Glutamatergic neuron (in vitro differentiated cells): Measurements from ENCODE around the gene KRT38. TPM values are rescaled to one million over a fixed set of nuclear protein-coding genes. Genes with fewer than 3 reads are reported as not detected.

Experiments
- DNase-seq: peaks from one replicate; pipeline ENCODE4 v3.0.0; 2022
- H3K27ac Mint-ChIP-seq: one replicate; pipeline ENCODE4 v1.8.0; 2020; ENCODE audit warnings: mild to moderate bottlenecking, mixed read lengths, inconsistent platforms; ENCODE audit not compliant: unreplicated experiment
- H3K27me3 Mint-ChIP-seq: one replicate; pipeline ENCODE4 v1.8.0; 2020; ENCODE audit warnings: mild to moderate bottlenecking, moderate library complexity, mixed read lengths, inconsistent platforms; ENCODE audit not compliant: unreplicated experiment
- H3K36me3 Mint-ChIP-seq: one replicate; pipeline ENCODE4 v1.8.0; 2020; ENCODE audit warnings: mild to moderate bottlenecking, mixed read lengths, inconsistent platforms; ENCODE audit not compliant: unreplicated experiment
- H3K4me1 Mint-ChIP-seq: one replicate; pipeline ENCODE4 v1.8.0; 2020; ENCODE audit warnings: mild to moderate bottlenecking, low read depth, mixed read lengths, inconsistent platforms; ENCODE audit not compliant: unreplicated experiment
- H3K4me3 Mint-ChIP-seq: one replicate; pipeline ENCODE4 v1.8.0; 2020; ENCODE audit warnings: mild to moderate bottlenecking, mixed read lengths, inconsistent platforms; ENCODE audit not compliant: unreplicated experiment
- H3K9me3 Mint-ChIP-seq: one replicate; pipeline ENCODE4 v1.8.0; 2020; ENCODE audit warnings: mild to moderate bottlenecking, moderate library complexity, mixed read lengths, inconsistent platforms; ENCODE audit not compliant: unreplicated experiment
- CTCF ChIP-seq: fragments of 200-600 bp; sonication (generic); IDR thresholded peaks from one replicate; pipeline ENCODE4 v1.5.0; 2021; ENCODE audit not compliant: partially characterized antibody, unreplicated experiment
- total RNA-seq: library from RNA; stranded (reverse); fragmentation: NEBNext Ultra II Directional; extraction: Animal tissue kit (Norgen Biotek cat#: 25700); gene quantifications from one replicate; pipeline ENCODE4 v1.2.1, GENCODE V29; 2021; ENCODE audit not compliant: unreplicated experiment

Gene KRT38
- total RNA-seq, 1 donor from 2014 or later, result not detected

GRCh38 chr17:41404024-41404671 is 36.6 kb downstream of the KRT38 start:
- peaks cover 1% of the 10 kb centered on the region for H3K4me1 Mint-ChIP-seq
- H3K27ac Mint-ChIP-seq, result no peak overlapping the region
- H3K36me3 Mint-ChIP-seq, result no peaks in the 10 kb centered on the region
- no peak for DNase-seq
- no peak overlapping the region for H3K4me3 Mint-ChIP-seq
- no peaks in the 10 kb centered on the region for H3K9me3 Mint-ChIP-seq
- no peak for TF ChIP-seq CTCF
- H3K27me3 Mint-ChIP-seq, result no peaks in the 10 kb centered on the region

GRCh38 chr17:41403404-41404023 is 37.3 kb downstream of the KRT38 start:
- no peak for DNase-seq
- no peak for TF ChIP-seq CTCF
- no peaks in the 10 kb centered on the region for H3K9me3 Mint-ChIP-seq
- H3K4me1 Mint-ChIP-seq, result peaks cover 1% of the 10 kb centered on the region
- H3K4me3 Mint-ChIP-seq, result no peak overlapping the region
- no peak overlapping the region for H3K27ac Mint-ChIP-seq
- no peaks in the 10 kb centered on the region for H3K27me3 Mint-ChIP-seq
- no peaks in the 10 kb centered on the region for H3K36me3 Mint-ChIP-seq

- no peak overlapping the region for H3K4me3 Mint-ChIP-seq
- DNase-seq, result no peak
Observed at GRCh38 chr17:41402161-41402560, 38.6 kb downstream of the KRT38 start.

GRCh38 chr17:41396996-41397660 is 43.7 kb downstream of the KRT38 start, which contains the start of gene KRT31:
Gene KRT31 (minus strand): TSS chr17:41397608. CDS start chr17:41397539, 69 bp downstream.
- no peak for TF ChIP-seq CTCF

More at GRCh38 chr17:41402161-41402560, 38.6 kb downstream of the KRT38 start:
- Mint-ChIP-seq H3K36me3 (no peaks in the 10 kb centered on the region), H3K4me1 (peaks cover 1% of the 10 kb centered on the region), H3K27me3 (no peaks in the 10 kb centered on the region), H3K27ac (no peak overlapping the region), H3K9me3 (no peaks in the 10 kb centered on the region)
- TF ChIP-seq CTCF, result no peak

GRCh38 chr17:41396340-41396739 is 44.4 kb downstream of the KRT38 start:
- H3K27me3 Mint-ChIP-seq, result peaks cover 5% of the 10 kb centered on the region
- H3K36me3 Mint-ChIP-seq, result no peaks in the 10 kb centered on the region
- no peak overlapping the region for H3K4me3 Mint-ChIP-seq
- peaks cover 4% of the 10 kb centered on the region for H3K9me3 Mint-ChIP-seq
- no peak overlapping the region for H3K27ac Mint-ChIP-seq
- TF ChIP-seq CTCF, result no peak
- H3K4me1 Mint-ChIP-seq, result peaks cover 1% of the 10 kb centered on the region
- DNase-seq, result no peak

More at GRCh38 chr17:41396996-41397660, 43.7 kb downstream of the KRT38 start, which contains the start of gene KRT31:
- Mint-ChIP-seq H3K27me3 (peaks cover 5% of the 10 kb centered on the region), H3K27ac (no peak within 1 kb of the TSS), H3K9me3 (peaks cover 4% of the 10 kb centered on the region), H3K4me1 (peaks cover 1% of the 10 kb centered on the region), H3K36me3 (no peaks in the 10 kb centered on the region), H3K4me3 (no peak within 1 kb of the TSS)
- no peak for DNase-seq
